H9 (cell line): Measurements from ENCODE around the gene JARID2. TPM values are rescaled to one million over a fixed set of nuclear protein-coding genes. Genes with fewer than 3 reads are reported as not detected.

Source experiments
- DNase-seq: peaks from one replicate; pipeline ENCODE4 v3.0.0-alpha.2; 2017
- H2AFZ ChIP-seq: one replicate; pipeline ENCODE4 v1.6.1; 2013; ENCODE audit warnings: mild to moderate bottlenecking, low read length, control low read depth, moderate library complexity
- H2AK5ac ChIP-seq: 2 replicates; pipeline ENCODE4 v1.6.1; 2013; ENCODE audit warnings: low read length, control low read depth, mixed read lengths; ENCODE audit not compliant: insufficient read length
- H2BK120ac ChIP-seq: one replicate; pipeline ENCODE4 v1.6.1; 2013; ENCODE audit warnings: low read depth, mild to moderate bottlenecking, low read length, control low read depth, inconsistent platforms; ENCODE audit not compliant: poor library complexity, severe bottlenecking
- H2BK12ac ChIP-seq: 2 replicates; pipeline ENCODE4 v1.6.1; 2013; ENCODE audit warnings: low read length, control low read depth, mixed read lengths, low read depth; ENCODE audit not compliant: insufficient read length
- H2BK15ac ChIP-seq: 2 replicates; pipeline ENCODE4 v1.6.1; 2013; ENCODE audit warnings: low read depth, low read length, control low read depth
- H2BK20ac ChIP-seq: one replicate; pipeline ENCODE4 v1.6.1; 2013; ENCODE audit warnings: low read depth, mild to moderate bottlenecking, low read length, control low read depth, inconsistent platforms; ENCODE audit not compliant: poor library complexity, severe bottlenecking
- H2BK5ac ChIP-seq: 2 replicates; pipeline ENCODE4 v1.6.1; 2013; ENCODE audit warnings: low read length, control low read depth, mixed read lengths; ENCODE audit not compliant: insufficient read length
- H3K14ac ChIP-seq: 2 replicates; pipeline ENCODE4 v1.6.1; 2013; ENCODE audit warnings: low read length, control low read depth; ENCODE audit not compliant: insufficient read depth
- H3K18ac ChIP-seq: 2 replicates; pipeline ENCODE4 v1.6.1; 2013; ENCODE audit warnings: low read depth, mild to moderate bottlenecking, mixed read lengths, low read length, control low read depth; ENCODE audit not compliant: insufficient read length
- H3K23ac ChIP-seq: 2 replicates; pipeline ENCODE4 v1.6.1; 2013; ENCODE audit warnings: low read length, control low read depth, mixed read lengths, low read depth; ENCODE audit not compliant: insufficient read length
- H3K23me2 ChIP-seq: 2 replicates; pipeline ENCODE4 v1.6.1; 2013; ENCODE audit warnings: low read depth, mild to moderate bottlenecking, mixed read lengths, low read length, control low read depth; ENCODE audit not compliant: insufficient read length, poor library complexity, severe bottlenecking
- H3K27ac ChIP-seq: 2 replicates; pipeline ENCODE4 v1.5.1; 2013; ENCODE audit warnings: low read length, control low read depth, mixed read lengths, low read depth; ENCODE audit not compliant: insufficient read length
- H3K27me3 ChIP-seq: 2 replicates; pipeline ENCODE4 v1.6.1; 2013; ENCODE audit warnings: low read length, control low read depth, inconsistent platforms; ENCODE audit not compliant: insufficient read depth
- H3K4ac ChIP-seq: 2 replicates; pipeline ENCODE4 v1.6.1; 2013; ENCODE audit warnings: low read depth, mild to moderate bottlenecking, control low read depth, inconsistent platforms, low read length, moderate library complexity
- H3K4me1 ChIP-seq: 2 replicates; pipeline ENCODE4 v1.6.1; 2013; ENCODE audit warnings: low read length, control low read depth, inconsistent platforms; ENCODE audit not compliant: insufficient read depth
- H3K4me2 ChIP-seq: 2 replicates; pipeline ENCODE4 v1.6.1; 2013; ENCODE audit warnings: low read length, control low read depth, mixed read lengths; ENCODE audit not compliant: insufficient read length, insufficient read depth
- H3K56ac ChIP-seq: 2 replicates; pipeline ENCODE4 v1.6.1; 2013; ENCODE audit warnings: low read depth, mild to moderate bottlenecking, mixed read lengths, low read length, control low read depth; ENCODE audit not compliant: insufficient read length
- H3K79me1 ChIP-seq: 2 replicates; pipeline ENCODE4 v1.6.1; 2013; ENCODE audit warnings: low read depth, mild to moderate bottlenecking, moderate library complexity, low read length, control low read depth, inconsistent platforms; ENCODE audit not compliant: insufficient read depth, poor library complexity, severe bottlenecking
- H3K79me2 ChIP-seq: 2 replicates; pipeline ENCODE4 v1.6.1; 2013; ENCODE audit warnings: low read length, control low read depth, inconsistent platforms; ENCODE audit not compliant: insufficient read depth
- H3K9ac ChIP-seq: 2 replicates; pipeline ENCODE4 v1.6.1; 2013; ENCODE audit warnings: low read length, control low read depth, mixed read lengths; ENCODE audit not compliant: insufficient read length; ENCODE audit errors: extremely low read depth
- H3K9me3 ChIP-seq: one replicate; pipeline ENCODE4 v1.6.1; 2013; ENCODE audit warnings: low read depth, low read length, inconsistent platforms; ENCODE audit not compliant: control insufficient read depth
- H3T11ph ChIP-seq: one replicate; pipeline ENCODE4 v1.6.1; 2013; ENCODE audit warnings: mild to moderate bottlenecking, low read length, control low read depth, inconsistent platforms
- H4K20me1 ChIP-seq: one replicate; pipeline ENCODE4 v1.6.1; 2013; ENCODE audit not compliant: control insufficient read depth, insufficient read length, insufficient read depth
- H4K5ac ChIP-seq: 2 replicates; pipeline ENCODE4 v1.6.1; 2013; ENCODE audit warnings: low read depth, mild to moderate bottlenecking, mixed read lengths, low read length, control low read depth; ENCODE audit not compliant: insufficient read length
- H4K8ac ChIP-seq: replicated peaks from 2 replicates; pipeline ENCODE4 v1.6.1; 2013; ENCODE audit warnings: low read length, control low read depth, mixed read lengths, low read depth; ENCODE audit not compliant: insufficient read length
- H4K91ac ChIP-seq: 2 replicates; pipeline ENCODE4 v1.6.1; 2013; ENCODE audit warnings: low read depth, mild to moderate bottlenecking, moderate library complexity, mixed read lengths, low read length, control low read depth; ENCODE audit not compliant: insufficient read length
- H3K27ac Mint-ChIP-seq, 3 experiments: 2 replicates in 2 of 3; 3 replicates in 1 of 3; pipeline ENCODE4 v1.8.0; 2020 to 2021; ENCODE audit warnings: mixed read lengths in 3 of 3, mild to moderate bottlenecking in 1 of 3, moderate library complexity in 1 of 3
- H3K27me3 Mint-ChIP-seq: 2 replicates; pipeline ENCODE4 v1.8.0; 2021; ENCODE audit warnings: low read depth, mild to moderate bottlenecking, moderate library complexity, mixed read lengths
- H3K36me3 Mint-ChIP-seq, 3 experiments: 2 replicates in 2 of 3; 3 replicates in 1 of 3; pipeline ENCODE4 v1.8.0; 2020 to 2021; ENCODE audit warnings: low read depth in 3 of 3, mixed read lengths in 3 of 3; ENCODE audit not compliant: insufficient read depth in 1 of 3
- H3K4me1 Mint-ChIP-seq, 2 experiments: 2 replicates each; pipeline ENCODE4 v1.8.0; 2020; ENCODE audit warnings: mixed read lengths in 2 of 2
- H3K4me3 Mint-ChIP-seq, 2 experiments: 2 replicates in 1 of 2; 3 replicates in 1 of 2; pipeline ENCODE4 v1.8.0; 2020 to 2021; ENCODE audit warnings: mild to moderate bottlenecking in 2 of 2, mixed read lengths in 2 of 2, moderate library complexity in 1 of 2
- H3K9me3 Mint-ChIP-seq, 2 experiments: 2 replicates in 1 of 2; 3 replicates in 1 of 2; pipeline ENCODE4 v1.8.0; 2020; ENCODE audit warnings: mild to moderate bottlenecking in 2 of 2, mixed read lengths in 2 of 2, moderate library complexity in 1 of 2
- WGBS: extraction: QIAGEN DNeasy Blood & Tissue Kit; methylation state at CpG from one replicate; pipeline ENCODE4 v1.1.7; 2013; ENCODE audit warnings: missing lambda C conversion rate, low lambda C conversion rate, mixed read lengths; ENCODE audit not compliant: insufficient read length; ENCODE audit errors: extremely low coverage; 5-methylcytosine and 5-hydroxymethylcytosine counted together
- total RNA-seq: library from RNA; stranded (reverse); gene quantifications from 2 replicates; pipeline ENCODE4 v1.2.1, GENCODE V29; 2021
- TF ChIP-seq, protein P1 (sequence below): fragments of 200-600 bp; sonication (generic); conservative IDR thresholded peaks from 3 replicates; pipeline ENCODE4 v1.8.0; 2021; ENCODE audit warnings: antibody characterized with exemption, mild to moderate bottlenecking

The JARID2 gene
- total RNA-seq, 1 experiment from 2014 or later = 174 TPM

DNA sequence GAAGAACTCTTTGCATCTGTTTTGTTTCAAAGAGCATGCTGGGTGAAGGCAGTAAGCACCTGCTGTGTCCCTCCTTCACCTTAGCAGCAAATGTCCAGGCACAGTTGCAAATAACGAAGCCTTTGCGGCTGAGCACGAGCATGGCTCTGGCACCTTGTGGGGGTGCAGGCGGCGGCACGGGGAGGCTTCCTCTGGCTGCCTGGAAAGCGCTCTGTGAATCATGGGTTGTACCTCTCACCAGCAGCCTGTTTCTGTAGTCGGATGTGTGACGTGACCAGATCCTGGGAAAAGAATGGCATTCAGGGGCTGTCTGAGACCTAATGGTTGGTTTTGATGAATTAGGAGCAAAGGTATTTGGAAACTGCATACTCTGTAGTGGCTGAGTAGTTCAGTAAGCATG is 272.2 kb downstream of the JARID2 start:
- Histone ChIP-seq H3K23ac (no peak overlapping the region), H3K56ac (no peak overlapping the region), H3K9ac (no peak overlapping the region), H3K79me1 (no peaks in the 10 kb centered on the region), H3K27ac (no peak overlapping the region), H3K27me3 (no peaks in the 10 kb centered on the region), H2BK12ac (no peak overlapping the region), H3K79me2 (no peaks in the 10 kb centered on the region), H2BK120ac (no peak overlapping the region), H3T11ph (no peak overlapping the region), H4K20me1 (no peaks in the 10 kb centered on the region), H2BK5ac (no peak overlapping the region), H4K8ac (no peak overlapping the region), H2AK5ac (no peak overlapping the region), H4K91ac (no peak overlapping the region), H3K14ac (no peak overlapping the region), H2BK20ac (no peak overlapping the region), H3K4ac (no peak overlapping the region), H3K23me2 (no peaks in the 10 kb centered on the region), H4K5ac (no peak overlapping the region), H3K4me2 (no peak overlapping the region), H3K18ac (no peak overlapping the region), H3K9me3 (no peaks in the 10 kb centered on the region), H3K4me1 (no peaks in the 10 kb centered on the region), H2AFZ (no peak overlapping the region), H2BK15ac (no peak overlapping the region)
- peaks cover 79 to 98% (median 97%) of the 10 kb centered on the region in 3 experiments for H3K36me3 Mint-ChIP-seq
- TF ChIP-seq, protein P1, sequence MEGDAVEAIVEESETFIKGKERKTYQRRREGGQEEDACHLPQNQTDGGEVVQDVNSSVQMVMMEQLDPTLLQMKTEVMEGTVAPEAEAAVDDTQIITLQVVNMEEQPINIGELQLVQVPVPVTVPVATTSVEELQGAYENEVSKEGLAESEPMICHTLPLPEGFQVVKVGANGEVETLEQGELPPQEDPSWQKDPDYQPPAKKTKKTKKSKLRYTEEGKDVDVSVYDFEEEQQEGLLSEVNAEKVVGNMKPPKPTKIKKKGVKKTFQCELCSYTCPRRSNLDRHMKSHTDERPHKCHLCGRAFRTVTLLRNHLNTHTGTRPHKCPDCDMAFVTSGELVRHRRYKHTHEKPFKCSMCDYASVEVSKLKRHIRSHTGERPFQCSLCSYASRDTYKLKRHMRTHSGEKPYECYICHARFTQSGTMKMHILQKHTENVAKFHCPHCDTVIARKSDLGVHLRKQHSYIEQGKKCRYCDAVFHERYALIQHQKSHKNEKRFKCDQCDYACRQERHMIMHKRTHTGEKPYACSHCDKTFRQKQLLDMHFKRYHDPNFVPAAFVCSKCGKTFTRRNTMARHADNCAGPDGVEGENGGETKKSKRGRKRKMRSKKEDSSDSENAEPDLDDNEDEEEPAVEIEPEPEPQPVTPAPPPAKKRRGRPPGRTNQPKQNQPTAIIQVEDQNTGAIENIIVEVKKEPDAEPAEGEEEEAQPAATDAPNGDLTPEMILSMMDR = no peak
- WGBS = no CpG with 5 or more reads among the region's 9 CpGs
- no peaks in the 10 kb centered on the region for H3K9me3 Mint-ChIP-seq
- no peak for DNase-seq
- no peak overlapping the region; a peak in 1 of 5 replicates for H3K4me3 Mint-ChIP-seq
- H3K4me1 Mint-ChIP-seq = peaks cover 0 to 6% of the 10 kb centered on the region in 2 experiments; a peak in 2 of 4 replicates
- peaks cover 2% of the 10 kb centered on the region; the same call in 1 of the 2 replicates for H3K27me3 Mint-ChIP-seq
- peak overlapping the region; percentile 52 to 84 (median 62); a peak in 6 of 7 replicates for H3K27ac Mint-ChIP-seq
